ENCODE data around the gene SSBP3. TPM values are rescaled to one million over a fixed set of nuclear protein-coding genes. Genes with fewer than 3 reads are reported as not detected.

The SSBP3 gene
- total RNA-seq, 2 experiments from 2014 or later: 16.5 to 44.9 TPM

- BruUV-seq (replicated peaks): no TSS peak
- ChIA-PET CTCF (ENCODE audit: unreplicated experiment) (interaction anchor here (0.6 to 1.3 kb wide), 3 partner anchors 37 to 196 kb away, joined by 3 to 7 read pairs (median 4); no protein-coding TSS in a partner anchor), POLR2A (interaction anchor here (0.6 to 1.5 kb wide), 4 partner anchors 102 to 384 kb away, joined by 3 to 4 read pairs (median 4); partner anchors contain the start of gene YIPF1)
Observed at GRCh38 chr1:54273092-54273794, 133.0 kb downstream of the SSBP3 start.

DNA sequence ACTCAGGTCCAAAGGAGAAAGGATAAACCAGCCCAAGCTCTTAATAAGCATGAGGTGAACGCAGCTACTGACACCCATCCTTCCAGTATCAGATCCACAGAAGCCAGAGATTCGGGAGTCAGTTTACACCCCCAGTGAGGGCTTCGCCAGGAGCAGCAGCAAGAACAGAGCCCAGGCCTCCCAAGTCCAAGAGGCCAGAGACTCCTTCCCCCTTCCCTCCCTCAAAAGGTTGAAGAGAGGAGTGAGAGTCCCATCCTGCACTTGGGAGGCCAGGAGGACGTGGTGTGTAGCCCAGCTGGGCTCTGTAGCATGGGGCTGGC is 133.5 kb downstream of the SSBP3 start:
- H3K79me2 ChIP-seq (ENCODE audit: insufficient read depth, low read depth, low read length): no peaks in the 10 kb centered on the region
- no peaks in the 10 kb centered on the region for H3K9me3 ChIP-seq (ENCODE audit: low read length)
- intact Hi-C loops (cut with micrococcal nuclease; ENCODE audit: unreplicated experiment): loop anchor here (1.0 to 5.0 kb wide), 3 partner anchors 70 to 217 kb away; partner anchors contain the start of genes CYB5RL and MRPL37
- H3K4me3 ChIP-seq (ENCODE audit: low read depth, low read length, poor library complexity, severe bottlenecking): no peak overlapping the region
- no peaks in the 10 kb centered on the region for H4K20me1 ChIP-seq (ENCODE audit: insufficient read depth, low read length)
- peaks cover 17% of the 10 kb centered on the region for H3K4me1 ChIP-seq (ENCODE audit: insufficient read depth, low read length, poor library complexity, severe bottlenecking)
- H2AFZ ChIP-seq (ENCODE audit: low read length): no peak overlapping the region
- H3K27ac ChIP-seq (ENCODE audit: low read depth, low read length, poor library complexity, severe bottlenecking): peak overlapping the region; percentile 9
- H3K9me2 ChIP-seq (ENCODE audit: insufficient read depth, low read length): no peaks in the 10 kb centered on the region
- POLR2A ChIA-PET: interaction anchor here (0.6 to 1.5 kb wide), 5 partner anchors 102 to 383 kb away, joined by 3 to 4 read pairs (median 3); partner anchors contain the start of gene YIPF1
- DNase-seq (ENCODE audit: low spot score): no peak
- no peak for TF ChIP-seq EZH2phosphoT487 (IDR thresholded peaks at IDR 0.05; ENCODE audit: borderline replicate concordance, low read depth, low read length)
- TF ChIP-seq, protein P1, sequence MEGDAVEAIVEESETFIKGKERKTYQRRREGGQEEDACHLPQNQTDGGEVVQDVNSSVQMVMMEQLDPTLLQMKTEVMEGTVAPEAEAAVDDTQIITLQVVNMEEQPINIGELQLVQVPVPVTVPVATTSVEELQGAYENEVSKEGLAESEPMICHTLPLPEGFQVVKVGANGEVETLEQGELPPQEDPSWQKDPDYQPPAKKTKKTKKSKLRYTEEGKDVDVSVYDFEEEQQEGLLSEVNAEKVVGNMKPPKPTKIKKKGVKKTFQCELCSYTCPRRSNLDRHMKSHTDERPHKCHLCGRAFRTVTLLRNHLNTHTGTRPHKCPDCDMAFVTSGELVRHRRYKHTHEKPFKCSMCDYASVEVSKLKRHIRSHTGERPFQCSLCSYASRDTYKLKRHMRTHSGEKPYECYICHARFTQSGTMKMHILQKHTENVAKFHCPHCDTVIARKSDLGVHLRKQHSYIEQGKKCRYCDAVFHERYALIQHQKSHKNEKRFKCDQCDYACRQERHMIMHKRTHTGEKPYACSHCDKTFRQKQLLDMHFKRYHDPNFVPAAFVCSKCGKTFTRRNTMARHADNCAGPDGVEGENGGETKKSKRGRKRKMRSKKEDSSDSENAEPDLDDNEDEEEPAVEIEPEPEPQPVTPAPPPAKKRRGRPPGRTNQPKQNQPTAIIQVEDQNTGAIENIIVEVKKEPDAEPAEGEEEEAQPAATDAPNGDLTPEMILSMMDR (conservative IDR thresholded peaks at IDR 0.05; ENCODE audit: low read length): no peak; the same call in 1 of the 2 replicates
- BruUV-seq (replicated peaks): no TSS peak
- no peaks in the 10 kb centered on the region for H3K36me3 ChIP-seq (ENCODE audit: insufficient read depth, low read length)
- CTCF ChIA-PET (ENCODE audit: unreplicated experiment): interaction anchor here (0.6 to 1.0 kb wide), 2 partner anchors 135 to 196 kb away, joined by 3 to 4 read pairs; no protein-coding TSS in a partner anchor
- peak overlapping the region; percentile 64; the same call in 1 of the 2 replicates for H3K4me2 ChIP-seq (ENCODE audit: low read length)

More at GRCh38 chr1:54273092-54273794, 133.0 kb downstream of the SSBP3 start:
- Histone ChIP-seq H3K4me3 (ENCODE audit: low read depth, low read length, poor library complexity, severe bottlenecking) (peak overlapping the region; percentile 35), H3K4me2 (ENCODE audit: low read length) (peak overlapping the region; percentile 64), H3K79me2 (ENCODE audit: insufficient read depth, low read depth, low read length) (no peaks in the 10 kb centered on the region), H3K36me3 (ENCODE audit: insufficient read depth, low read length) (no peaks in the 10 kb centered on the region), H2AFZ (ENCODE audit: low read length) (peak overlapping the region; percentile 27; the same call in 1 of the 2 replicates), H3K27ac (ENCODE audit: low read depth, low read length, poor library complexity, severe bottlenecking) (peak overlapping the region; percentile 18), H3K9me2 (ENCODE audit: insufficient read depth, low read length) (no peaks in the 10 kb centered on the region), H4K20me1 (ENCODE audit: insufficient read depth, low read length) (no peaks in the 10 kb centered on the region), H3K4me1 (ENCODE audit: insufficient read depth, low read length, poor library complexity, severe bottlenecking) (peaks cover 17% of the 10 kb centered on the region), H3K9me3 (ENCODE audit: low read length) (no peaks in the 10 kb centered on the region)
- TF ChIP-seq, protein P1 (conservative IDR thresholded peaks at IDR 0.05; ENCODE audit: low read length): peak; percentile 83; the same call in 1 of the 2 replicates
- no peak for TF ChIP-seq EZH2phosphoT487 (IDR thresholded peaks at IDR 0.05; ENCODE audit: borderline replicate concordance, low read depth, low read length)
- intact Hi-C loops (cut with micrococcal nuclease; ENCODE audit: unreplicated experiment): loop anchor here (1.0 to 5.0 kb wide), 3 partner anchors 71 to 216 kb away; partner anchors contain the start of genes CYB5RL and MRPL37
- DNase-seq (ENCODE audit: low spot score): peak; percentile 96
